Measurements from ENCODE around the gene LRRC14B. TPM values are rescaled to one million over a fixed set of nuclear protein-coding genes. Genes with fewer than 3 reads are reported as not detected.

Gene LRRC14B
- total RNA-seq, 2 experiments from 2014 or later: 4.9 to 9.2 TPM

- TF ChIP-seq EZH2phosphoT487 (IDR thresholded peaks at IDR 0.05; ENCODE audit: borderline replicate concordance, low read depth, low read length): no peak
- TF ChIP-seq, protein P1, sequence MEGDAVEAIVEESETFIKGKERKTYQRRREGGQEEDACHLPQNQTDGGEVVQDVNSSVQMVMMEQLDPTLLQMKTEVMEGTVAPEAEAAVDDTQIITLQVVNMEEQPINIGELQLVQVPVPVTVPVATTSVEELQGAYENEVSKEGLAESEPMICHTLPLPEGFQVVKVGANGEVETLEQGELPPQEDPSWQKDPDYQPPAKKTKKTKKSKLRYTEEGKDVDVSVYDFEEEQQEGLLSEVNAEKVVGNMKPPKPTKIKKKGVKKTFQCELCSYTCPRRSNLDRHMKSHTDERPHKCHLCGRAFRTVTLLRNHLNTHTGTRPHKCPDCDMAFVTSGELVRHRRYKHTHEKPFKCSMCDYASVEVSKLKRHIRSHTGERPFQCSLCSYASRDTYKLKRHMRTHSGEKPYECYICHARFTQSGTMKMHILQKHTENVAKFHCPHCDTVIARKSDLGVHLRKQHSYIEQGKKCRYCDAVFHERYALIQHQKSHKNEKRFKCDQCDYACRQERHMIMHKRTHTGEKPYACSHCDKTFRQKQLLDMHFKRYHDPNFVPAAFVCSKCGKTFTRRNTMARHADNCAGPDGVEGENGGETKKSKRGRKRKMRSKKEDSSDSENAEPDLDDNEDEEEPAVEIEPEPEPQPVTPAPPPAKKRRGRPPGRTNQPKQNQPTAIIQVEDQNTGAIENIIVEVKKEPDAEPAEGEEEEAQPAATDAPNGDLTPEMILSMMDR (conservative IDR thresholded peaks at IDR 0.05; ENCODE audit: low read length): no peak
- no peak for DNase-seq (ENCODE audit: low spot score)
- Histone ChIP-seq H3K4me3 (ENCODE audit: low read depth, low read length, poor library complexity, severe bottlenecking) (no peak overlapping the region), H2AFZ (ENCODE audit: low read length) (no peak overlapping the region), H3K36me3 (ENCODE audit: insufficient read depth, low read length) (no peaks in the 10 kb centered on the region), H3K79me2 (ENCODE audit: insufficient read depth, low read depth, low read length) (no peaks in the 10 kb centered on the region), H3K9me2 (ENCODE audit: insufficient read depth, low read length) (no peaks in the 10 kb centered on the region), H3K4me1 (ENCODE audit: insufficient read depth, low read length, poor library complexity, severe bottlenecking) (no peaks in the 10 kb centered on the region), H4K20me1 (ENCODE audit: insufficient read depth, low read length) (no peaks in the 10 kb centered on the region), H3K27ac (ENCODE audit: low read depth, low read length, poor library complexity, severe bottlenecking) (no peak overlapping the region), H3K4me2 (ENCODE audit: low read length) (no peak overlapping the region), H3K9me3 (ENCODE audit: low read length) (no peaks in the 10 kb centered on the region)
- no TSS peak for BruUV-seq (replicated peaks)
- intact Hi-C loops (cut with micrococcal nuclease; ENCODE audit: unreplicated experiment): no loop called here
- ChIA-PET CTCF (ENCODE audit: unreplicated experiment) (no interaction called here), POLR2A (no interaction called here)
Measured at GRCh38 chr5:182126-182525, 9.2 kb upstream of the LRRC14B start.

DNA sequence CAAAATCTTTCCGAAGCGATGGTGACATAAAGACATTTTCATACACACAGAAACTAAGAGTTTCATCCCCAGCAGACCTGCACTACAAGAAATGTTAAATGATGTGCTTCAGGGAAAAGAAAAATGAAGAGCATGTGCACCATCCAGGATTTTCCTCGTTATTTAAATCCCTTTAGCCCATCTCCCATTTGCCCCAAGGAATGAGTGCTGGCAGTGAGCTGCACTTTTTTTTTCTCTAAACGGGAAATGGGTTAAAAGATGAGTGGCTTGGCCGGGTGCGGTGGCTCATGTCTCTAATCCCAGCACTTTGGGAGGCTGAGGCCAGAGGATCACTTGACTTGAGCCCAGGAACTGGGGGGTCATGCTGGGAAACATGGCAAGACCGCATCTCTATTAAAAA lies 6.8 kb upstream of the LRRC14B start:
- intact Hi-C loops (cut with micrococcal nuclease; ENCODE audit: unreplicated experiment): no loop called here
- ChIA-PET CTCF (ENCODE audit: unreplicated experiment) (interaction anchor here (0.6 kb wide), 1 partner anchor 213 kb away, joined by 3 read pairs; no protein-coding TSS in a partner anchor), POLR2A (no interaction called here)
- no peak for TF ChIP-seq EZH2phosphoT487 (IDR thresholded peaks at IDR 0.05; ENCODE audit: borderline replicate concordance, low read depth, low read length)
- TF ChIP-seq, protein P1 (conservative IDR thresholded peaks at IDR 0.05; ENCODE audit: low read length): no peak
- DNase-seq (ENCODE audit: low spot score): no peak
- Histone ChIP-seq H3K36me3 (ENCODE audit: insufficient read depth, low read length) (no peaks in the 10 kb centered on the region), H3K27ac (ENCODE audit: low read depth, low read length, poor library complexity, severe bottlenecking) (no peak overlapping the region), H3K9me2 (ENCODE audit: insufficient read depth, low read length) (no peaks in the 10 kb centered on the region), H3K4me2 (ENCODE audit: low read length) (no peak overlapping the region), H3K4me3 (ENCODE audit: low read depth, low read length, poor library complexity, severe bottlenecking) (no peak overlapping the region), H3K4me1 (ENCODE audit: insufficient read depth, low read length, poor library complexity, severe bottlenecking) (peaks cover 15% of the 10 kb centered on the region), H3K79me2 (ENCODE audit: insufficient read depth, low read depth, low read length) (no peaks in the 10 kb centered on the region; the same call in 1 of the 2 replicates), H4K20me1 (ENCODE audit: insufficient read depth, low read length) (no peaks in the 10 kb centered on the region), H3K9me3 (ENCODE audit: low read length) (no peaks in the 10 kb centered on the region), H2AFZ (ENCODE audit: low read length) (no peak overlapping the region)
- BruUV-seq (replicated peaks): no TSS peak

DNA sequence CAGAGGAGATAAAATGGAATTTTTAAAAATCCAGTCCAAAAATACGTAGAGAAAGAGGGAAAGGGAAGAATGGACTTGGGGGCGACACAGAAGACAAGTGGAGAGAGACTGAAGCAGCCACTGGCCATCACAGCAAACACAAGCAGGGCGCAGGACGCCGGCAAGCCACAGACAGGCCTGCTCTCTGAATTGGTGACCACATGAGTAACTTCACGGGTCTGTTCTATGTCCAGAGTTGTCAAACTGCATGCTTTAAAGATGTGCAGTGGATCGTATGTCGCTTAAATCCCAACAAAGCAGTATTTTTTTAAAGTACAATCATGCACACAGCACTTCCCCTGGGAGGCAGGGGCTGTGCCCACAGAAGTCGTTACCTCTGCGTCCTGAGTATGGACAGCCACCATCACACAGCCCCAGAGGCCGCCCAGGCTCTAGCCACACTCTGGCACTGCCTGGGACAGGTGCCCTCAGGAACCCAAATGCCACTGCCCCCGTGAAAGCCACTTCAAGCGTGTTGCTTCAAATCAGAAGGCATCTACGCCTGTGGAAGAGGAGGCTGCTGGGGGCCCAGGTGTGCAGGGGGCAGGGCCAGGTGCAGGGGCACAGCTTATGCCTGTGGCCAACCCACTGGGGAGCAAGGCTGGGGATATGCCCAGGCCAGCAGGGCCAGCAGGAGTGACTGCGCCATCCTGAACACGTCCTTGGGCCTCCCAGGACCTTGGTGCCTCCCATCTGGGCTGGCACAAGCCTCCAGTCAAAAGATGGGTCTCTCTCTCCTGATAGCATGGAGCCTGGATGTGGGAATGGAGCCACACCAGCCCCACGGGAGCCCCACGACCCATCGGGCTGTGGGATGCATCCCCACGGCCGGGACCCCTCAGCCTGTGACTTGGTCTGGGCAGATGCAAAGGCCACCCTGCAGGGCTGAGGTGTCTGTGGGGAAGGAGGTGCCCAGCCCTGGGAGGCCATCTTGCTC lies 5.9 kb upstream of the LRRC14B start:
- Histone ChIP-seq H4K20me1 (ENCODE audit: insufficient read depth, low read length) (no peaks in the 10 kb centered on the region), H3K9me3 (ENCODE audit: low read length) (no peaks in the 10 kb centered on the region), H3K79me2 (ENCODE audit: insufficient read depth, low read depth, low read length) (no peaks in the 10 kb centered on the region; the same call in 1 of the 2 replicates), H2AFZ (ENCODE audit: low read length) (no peak overlapping the region), H3K4me1 (ENCODE audit: insufficient read depth, low read length, poor library complexity, severe bottlenecking) (peaks cover 24% of the 10 kb centered on the region), H3K36me3 (ENCODE audit: insufficient read depth, low read length) (no peaks in the 10 kb centered on the region), H3K9me2 (ENCODE audit: insufficient read depth, low read length) (no peaks in the 10 kb centered on the region), H3K4me2 (ENCODE audit: low read length) (no peak overlapping the region), H3K4me3 (ENCODE audit: low read depth, low read length, poor library complexity, severe bottlenecking) (no peak overlapping the region), H3K27ac (ENCODE audit: low read depth, low read length, poor library complexity, severe bottlenecking) (no peak overlapping the region)
- ChIA-PET CTCF (ENCODE audit: unreplicated experiment) (no interaction called here), POLR2A (no interaction called here)
- intact Hi-C loops (cut with micrococcal nuclease; ENCODE audit: unreplicated experiment): no loop called here
- no peak for DNase-seq (ENCODE audit: low spot score)
- BruUV-seq (replicated peaks): no TSS peak
- no peak for TF ChIP-seq EZH2phosphoT487 (IDR thresholded peaks at IDR 0.05; ENCODE audit: borderline replicate concordance, low read depth, low read length)
- TF ChIP-seq, protein P1 (conservative IDR thresholded peaks at IDR 0.05; ENCODE audit: low read length): no peak

Measured in OCI-LY7 (cell line).